GM21529 (cell line): ENCODE data around the gene PSAP.

Experiments
- ATAC-seq: cut with Tn5 transposase; IDR thresholded peaks from one replicate; pipeline ENCODE4 v1.9.1; 2021; ENCODE audit not compliant: unreplicated experiment

PSAP gene

DNA sequence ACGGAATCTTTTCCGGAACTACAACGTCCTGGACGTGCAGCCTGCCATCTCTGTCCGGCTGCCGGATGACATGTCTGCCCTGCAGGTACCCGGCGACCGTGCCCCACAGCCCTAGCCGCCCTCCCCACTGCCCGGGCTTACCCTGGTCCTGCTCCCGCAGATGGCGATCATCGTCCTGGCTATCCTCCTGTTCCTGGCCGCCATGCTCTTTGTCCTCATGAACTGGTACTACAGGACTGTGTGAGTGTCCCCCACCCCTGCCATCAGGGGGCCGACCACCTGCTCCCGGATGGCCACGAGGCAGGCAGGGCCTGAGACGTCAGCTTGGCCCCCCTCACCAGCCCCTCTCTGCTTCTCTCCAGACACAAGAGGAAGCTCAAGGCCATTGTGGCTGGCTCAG lies 39.7 kb downstream of the PSAP start:
- ATAC-seq, result no peak

DNA sequence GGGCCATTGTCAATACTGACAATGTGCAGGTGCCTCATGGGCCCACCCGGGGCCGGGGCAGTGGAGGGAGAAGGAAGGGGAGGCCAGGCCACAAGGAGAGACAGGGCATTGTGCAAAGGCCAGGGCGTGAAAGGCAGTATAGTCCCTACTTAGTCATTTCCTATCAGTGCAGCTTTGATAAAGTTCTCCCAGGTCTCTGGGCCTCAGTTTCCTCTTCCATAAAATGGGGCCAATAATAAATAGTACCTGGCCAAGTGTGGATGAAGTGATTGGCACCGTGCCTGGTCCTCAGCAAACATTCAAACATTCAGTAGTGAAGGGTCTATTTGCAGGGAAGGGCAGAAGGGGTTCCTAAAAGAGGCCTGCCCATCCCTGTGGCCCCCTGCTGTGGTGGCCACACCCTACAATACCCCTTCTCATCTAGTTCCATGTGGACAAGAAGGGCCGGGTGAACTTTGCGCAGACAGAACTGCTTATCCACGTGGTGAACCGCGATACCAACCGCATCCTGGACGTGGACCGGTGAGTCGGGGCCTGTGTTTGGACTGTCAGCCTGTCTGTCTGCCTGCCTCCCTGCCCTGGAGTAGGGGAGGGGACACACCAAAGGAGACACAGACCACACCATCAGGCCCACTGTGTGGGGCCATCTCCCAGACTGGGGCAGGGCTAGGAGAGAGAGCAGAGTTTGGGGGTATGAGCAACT lies 40.9 kb downstream of the PSAP start:
- ATAC-seq, result no peak

DNA sequence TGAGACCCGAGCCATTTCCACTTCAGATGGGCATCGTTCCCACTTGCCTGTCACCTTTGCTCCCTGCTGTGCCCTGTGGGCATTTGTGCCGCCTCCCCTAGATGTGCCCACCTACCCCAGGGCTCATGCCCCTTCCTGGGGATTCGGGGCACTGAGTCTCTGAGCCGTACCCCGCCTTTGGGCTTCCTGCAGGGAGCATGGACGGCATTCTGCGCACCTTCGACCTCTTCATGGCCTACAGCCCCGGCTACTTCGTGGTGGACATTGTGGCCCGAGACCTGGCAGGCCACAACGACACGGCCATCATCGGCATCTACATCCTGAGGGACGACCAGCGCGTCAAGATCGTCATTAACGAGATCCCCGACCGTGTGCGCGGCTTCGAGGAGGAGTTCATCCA lies 41.4 kb downstream of the PSAP start:
- no peak for ATAC-seq

DNA sequence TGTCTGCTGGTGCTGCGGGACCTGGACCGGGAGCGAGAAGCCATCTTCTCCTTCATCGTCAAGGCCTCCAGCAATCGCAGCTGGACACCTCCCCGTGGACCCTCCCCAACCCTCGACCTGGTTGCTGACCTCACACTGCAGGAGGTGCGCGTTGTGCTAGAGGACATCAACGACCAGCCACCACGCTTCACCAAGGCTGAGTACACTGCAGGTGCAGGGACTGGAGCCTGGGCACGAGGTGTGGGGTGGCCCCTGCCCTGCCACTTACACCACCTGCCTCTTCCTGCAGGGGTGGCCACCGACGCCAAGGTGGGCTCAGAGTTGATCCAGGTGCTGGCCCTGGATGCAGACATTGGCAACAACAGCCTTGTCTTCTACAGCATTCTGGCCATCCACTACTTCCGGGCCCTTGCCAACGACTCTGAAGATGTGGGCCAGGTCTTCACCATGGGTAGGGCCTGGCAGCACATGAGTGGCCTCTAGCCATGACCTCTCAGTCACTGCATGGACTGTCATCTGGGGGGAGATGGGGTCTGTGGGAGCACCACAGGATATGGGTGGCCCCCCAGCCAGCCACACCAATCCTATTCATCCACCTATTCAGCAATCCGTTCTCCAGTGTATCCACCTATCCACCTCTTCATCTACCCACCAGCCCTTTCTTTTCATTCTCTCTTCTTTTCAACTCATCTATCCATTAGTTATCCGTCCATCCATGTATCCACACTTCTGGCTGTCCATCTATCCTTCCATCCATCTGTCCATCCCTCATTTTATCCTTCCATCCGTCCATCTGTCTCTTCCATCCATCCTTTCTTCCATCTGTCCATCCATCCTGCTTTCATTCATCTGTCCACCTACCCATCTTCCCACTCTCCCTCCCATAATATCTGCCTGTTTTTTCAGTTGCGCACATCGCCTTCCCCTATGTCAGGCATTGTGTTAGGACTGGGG lies 43.2 kb downstream of the PSAP start:
- no peak for ATAC-seq

DNA sequence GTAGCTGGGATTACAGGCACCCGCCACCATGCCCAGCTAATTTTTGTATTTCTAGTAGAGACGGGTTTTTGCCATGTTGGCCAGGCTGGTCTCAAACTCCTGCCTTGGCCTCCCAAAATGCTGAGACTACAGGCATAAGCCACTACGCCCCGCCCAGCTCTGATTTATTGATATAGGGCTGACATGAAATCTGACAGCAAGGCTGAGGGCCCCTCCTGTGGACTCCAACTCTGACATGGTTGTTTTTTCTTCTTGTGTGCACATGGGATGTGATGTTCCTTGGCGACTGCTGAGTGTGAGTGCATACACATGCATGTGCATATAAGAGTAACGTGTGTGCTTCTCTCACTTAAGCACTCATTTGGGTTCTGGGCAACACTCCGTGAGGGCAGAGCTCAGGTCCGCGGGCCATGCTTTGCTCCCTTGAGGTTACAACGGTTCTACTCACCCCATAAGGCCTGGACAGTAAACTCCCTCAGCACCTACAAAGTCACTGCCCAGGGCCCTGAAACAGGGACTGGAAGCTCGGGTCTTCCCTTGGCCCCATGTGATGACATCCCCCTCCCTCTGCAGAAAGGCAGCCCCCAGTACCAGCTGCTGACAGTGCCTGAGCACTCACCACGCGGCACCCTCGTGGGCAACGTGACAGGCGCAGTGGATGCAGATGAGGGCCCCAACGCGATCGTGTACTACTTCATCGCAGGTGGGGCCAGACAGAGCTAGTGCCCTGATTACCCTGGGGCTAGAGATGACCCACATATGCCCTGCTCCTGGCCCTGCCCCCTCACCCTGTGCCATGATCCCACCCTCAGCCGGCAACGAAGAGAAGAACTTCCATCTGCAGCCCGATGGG lies 44.1 kb downstream of the PSAP start:
- ATAC-seq, result no peak

DNA sequence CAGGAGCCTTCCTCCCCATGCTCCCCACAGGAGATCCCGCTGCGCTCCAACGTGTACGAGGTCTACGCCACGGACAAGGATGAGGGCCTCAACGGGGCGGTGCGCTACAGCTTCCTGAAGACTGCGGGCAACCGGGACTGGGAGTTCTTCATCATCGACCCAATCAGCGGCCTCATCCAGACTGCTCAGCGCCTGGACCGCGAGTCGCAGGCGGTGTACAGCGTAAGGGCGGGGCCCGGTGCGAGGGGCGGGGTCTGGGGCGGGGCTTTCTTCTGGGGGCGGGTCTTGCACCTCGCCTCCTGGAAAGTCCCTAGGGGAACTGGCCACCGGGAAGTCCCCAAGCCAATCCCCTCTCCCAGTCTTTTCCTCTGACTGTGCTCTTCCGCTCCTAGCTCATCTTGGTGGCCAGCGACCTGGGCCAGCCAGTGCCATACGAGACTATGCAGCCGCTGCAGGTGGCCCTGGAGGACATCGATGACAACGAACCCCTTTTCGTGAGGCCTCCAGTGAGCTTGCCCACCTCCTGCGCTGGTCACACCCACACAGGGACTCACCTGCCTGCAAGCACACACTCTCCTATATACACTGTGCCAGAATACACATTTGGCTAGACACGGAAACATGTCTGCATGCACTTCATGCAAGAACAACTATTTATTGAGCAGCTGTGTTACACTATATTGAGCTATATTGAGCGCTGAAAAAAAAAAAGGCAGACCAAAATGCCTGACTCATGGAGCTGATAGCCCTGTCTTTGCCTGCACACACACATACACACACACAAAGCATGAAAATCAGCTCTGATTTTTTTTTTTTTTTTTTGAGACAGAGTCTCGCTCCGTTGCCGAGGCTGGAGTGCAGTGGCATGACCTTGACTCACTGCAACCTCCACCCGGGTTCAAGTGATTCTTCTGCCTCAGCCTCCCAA lies 45.0 kb downstream of the PSAP start:
- ATAC-seq, result no peak

DNA sequence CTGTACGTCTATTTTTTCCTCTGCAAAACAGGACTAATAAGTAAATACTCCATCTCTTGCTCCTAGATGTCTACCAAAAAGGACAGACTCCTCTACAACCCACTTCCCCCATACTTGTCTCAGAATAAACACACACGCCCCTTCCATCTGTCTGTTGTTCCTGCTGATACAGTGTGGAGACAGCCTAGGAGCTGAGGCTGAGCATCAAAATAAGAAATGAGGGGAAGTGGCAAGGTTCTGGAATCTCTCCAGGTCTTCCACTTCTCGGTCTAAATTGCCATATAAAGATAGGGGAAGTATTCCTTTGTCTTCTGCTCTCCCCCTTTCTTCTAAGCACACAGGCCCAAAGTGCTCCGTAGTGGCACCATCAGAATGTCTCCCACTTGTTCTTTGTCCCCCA lies 47.0 kb downstream of the PSAP start:
- no peak for ATAC-seq

DNA sequence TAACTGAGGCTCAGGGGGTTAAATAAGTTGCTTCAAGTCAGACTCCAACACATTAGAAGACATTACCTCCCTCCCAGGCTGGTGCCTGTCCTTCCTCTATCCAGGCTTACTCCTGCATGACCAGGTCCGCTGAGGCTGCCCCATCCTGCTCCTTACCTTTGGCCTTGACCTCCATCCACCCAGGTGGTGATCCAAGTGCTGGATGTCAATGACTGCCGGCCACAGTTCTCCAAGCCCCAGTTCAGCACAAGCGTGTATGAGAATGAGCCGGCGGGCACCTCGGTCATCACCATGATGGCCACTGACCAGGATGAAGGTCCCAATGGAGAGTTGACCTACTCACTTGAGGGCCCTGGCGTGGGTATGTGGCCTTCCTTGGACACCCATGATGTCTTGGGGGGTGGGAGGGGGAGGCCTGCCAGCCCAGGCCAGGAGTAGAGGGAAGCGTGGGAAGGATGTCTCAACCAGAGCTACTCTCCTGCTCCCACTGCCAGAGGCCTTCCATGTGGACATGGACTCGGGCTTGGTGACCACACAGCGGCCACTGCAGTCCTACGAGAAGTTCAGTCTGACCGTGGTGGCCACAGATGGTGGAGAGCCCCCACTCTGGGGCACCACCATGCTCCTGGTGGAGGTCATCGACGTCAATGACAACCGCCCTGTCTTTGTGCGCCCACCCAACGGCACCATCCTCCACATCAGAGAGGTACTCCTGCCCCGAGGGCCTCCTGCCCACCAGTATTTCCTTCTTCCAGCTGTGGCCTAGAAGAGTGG lies 48.1 kb downstream of the PSAP start:
- no peak for ATAC-seq

DNA sequence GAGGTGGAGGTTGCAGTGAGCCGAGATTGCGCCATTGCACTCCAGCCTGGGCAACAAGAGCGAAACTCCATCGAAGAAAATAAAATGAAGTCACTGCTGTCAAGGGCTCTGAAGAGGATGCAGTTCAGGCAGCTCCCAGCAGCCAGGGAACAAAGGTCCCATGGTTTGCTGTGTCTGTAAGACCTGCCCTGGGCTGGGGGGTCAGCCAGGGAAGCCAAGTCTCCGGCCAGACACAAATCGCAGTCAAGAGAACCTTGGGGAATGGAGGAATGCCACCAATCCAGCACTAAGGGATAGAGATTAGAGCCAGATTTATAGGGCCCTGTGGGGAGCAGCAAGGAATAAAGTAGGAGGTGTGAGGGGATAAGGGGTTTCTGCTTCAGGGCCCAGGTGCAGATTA lies 48.8 kb downstream of the PSAP start:
- no peak for ATAC-seq

DNA sequence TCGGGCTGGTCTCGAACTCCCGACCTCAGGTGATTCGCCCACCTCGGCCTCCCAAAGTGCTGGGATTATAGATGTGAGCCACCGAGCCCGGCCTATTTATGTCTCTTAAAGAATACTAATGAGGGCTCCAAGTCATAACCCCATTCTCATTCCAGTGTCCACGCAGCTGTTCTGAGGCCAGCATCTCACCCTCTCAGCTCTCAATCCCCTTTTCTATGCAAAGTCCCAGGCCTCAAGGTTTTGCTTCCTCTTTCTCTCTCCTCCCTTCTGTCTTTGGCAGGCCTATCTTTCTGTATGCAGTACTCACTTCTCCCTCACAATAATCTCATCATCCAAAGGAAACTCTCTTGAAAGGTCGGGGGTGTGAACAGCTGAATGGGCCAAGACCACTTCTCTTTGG lies 49.7 kb downstream of the PSAP start:
- ATAC-seq, result peak; percentile 87

DNA sequence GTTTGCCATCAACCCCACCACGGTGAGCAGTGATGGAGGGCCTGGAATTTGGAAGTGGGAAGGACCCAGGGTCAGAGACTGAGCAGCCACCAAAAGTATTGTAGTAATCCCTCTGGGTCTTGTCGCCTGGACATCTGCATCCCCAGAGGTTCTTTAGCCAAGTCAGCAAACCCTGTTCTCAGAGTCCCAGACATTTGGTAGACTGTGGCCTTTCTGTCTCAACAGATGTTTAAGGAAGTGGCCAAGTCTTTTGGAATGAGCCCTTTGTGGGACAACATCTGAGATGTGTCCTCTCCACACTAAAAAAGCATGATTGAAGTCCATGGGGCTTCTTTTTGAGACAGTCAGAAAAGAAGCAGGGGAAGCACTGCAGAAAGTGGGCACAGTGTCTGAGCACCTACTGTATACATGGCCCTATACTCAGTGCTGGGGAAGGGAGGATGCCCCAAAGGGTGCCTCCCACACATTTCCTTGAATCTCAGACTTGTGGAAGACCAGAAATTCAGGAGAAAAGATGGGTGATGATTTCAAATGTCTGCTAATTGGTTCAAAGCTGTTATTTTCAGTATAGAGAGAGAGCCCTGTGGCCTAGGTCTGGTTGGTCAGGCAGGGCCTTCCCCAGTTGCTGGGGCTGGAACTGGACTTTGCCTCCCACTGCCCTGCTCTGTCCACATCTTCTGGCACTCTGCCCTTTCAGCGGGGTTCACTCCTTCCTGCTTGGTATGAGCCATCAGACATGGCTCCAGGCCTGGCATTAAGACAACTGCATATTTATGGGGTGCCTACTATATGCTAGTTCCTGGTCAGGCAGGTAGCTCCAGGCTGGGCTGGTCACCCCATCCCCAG lies 51.2 kb downstream of the PSAP start:
- no peak for ATAC-seq

DNA sequence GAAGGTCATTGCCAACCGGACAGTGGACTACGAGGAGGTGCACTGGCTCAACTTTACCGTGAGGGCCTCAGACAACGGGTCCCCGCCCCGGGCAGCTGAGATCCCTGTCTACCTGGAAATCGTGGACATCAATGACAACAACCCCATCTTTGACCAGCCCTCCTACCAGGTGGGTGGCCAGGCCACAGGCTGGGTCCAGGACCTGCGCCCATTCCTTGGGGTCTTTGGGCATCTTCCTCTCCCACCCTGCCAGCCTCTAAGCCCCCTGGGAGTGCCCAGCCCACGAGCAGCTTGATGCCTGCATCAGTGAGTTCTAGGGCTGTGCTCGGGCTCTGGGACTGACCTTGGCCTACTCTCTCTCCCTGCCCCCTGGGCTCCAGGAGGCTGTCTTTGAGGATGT lies 51.9 kb downstream of the PSAP start:
- no peak for ATAC-seq

DNA sequence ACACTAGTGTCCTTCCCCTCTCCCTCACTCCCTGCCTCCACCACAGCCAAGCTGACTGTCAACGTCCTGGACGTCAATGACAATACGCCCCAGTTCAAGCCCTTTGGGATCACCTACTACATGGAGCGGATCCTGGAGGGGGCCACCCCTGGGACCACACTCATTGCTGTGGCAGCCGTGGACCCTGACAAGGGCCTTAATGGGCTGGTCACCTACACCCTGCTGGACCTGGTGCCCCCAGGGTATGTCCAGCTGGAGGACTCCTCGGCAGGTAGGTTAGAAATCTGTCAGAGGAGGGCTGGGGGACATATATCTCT lies 52.8 kb downstream of the PSAP start:
- ATAC-seq, result no peak

DNA sequence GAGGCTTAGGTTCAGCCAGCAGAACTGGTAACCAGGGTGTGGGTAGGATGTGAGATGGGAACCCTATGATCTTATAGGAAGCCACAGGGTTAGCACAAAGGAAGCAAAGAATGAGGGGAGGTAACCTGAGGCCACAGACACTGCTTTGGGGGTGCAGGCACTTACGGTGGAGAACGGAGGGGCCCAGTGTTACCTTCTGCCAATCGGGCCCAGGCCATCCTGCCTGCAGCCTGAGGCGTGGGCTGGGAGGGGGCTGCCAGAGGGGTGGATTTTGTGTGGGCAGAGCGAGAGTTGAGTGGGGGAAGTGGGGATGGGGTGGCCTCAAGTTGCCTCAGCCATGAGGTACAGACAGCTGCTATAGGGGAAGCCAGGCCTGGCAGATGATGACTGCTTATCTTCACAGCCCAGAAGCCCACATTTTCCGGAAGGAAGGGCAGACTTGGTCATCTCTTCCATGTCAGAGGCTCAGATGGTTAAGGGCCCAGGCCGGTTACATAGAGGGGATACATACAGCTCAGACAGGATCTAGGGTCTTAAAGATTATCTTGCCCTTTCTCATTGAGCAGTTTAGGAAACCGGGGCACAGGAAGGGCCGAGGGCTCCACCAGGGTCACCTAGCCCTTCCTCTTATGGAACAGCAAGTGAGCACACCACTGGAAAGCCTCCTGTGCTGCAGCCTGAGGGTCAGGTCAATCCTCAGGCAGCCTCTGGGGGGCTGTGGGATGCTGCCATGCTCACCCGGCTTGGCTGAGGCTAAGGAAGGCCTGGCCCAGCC lies 53.3 kb downstream of the PSAP start:
- ATAC-seq, result no peak

DNA sequence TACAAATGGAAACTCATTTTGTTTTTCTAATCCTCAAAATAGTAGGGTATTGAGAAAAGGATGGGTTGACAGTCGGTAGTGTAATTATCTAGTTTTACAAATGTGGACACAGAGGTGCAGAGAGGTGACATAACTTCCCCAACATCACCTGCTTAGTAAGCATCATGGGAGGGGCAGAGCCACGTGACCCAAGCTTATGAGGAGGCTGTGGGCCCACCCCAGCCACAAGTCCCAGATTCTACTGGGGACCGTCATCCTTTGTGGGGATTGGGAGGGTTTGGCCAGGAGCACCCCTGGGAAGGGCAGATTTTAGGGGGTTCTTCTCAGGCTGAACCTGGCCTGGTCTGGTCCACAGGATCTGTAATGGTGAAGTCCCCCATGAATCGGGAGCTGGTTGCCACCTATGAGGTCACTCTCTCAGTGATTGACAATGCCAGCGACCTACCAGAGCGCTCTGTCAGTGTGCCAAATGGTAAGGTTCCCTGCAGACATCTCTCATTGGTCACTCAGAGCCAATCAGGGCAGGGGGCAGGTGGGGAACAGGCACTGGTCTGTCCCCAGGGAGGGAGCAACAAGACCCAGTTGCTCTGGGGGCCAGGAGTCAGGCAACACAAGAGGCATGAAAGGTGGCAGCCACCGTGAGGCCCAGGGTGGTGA lies 54.2 kb downstream of the PSAP start:
- no peak for ATAC-seq

DNA sequence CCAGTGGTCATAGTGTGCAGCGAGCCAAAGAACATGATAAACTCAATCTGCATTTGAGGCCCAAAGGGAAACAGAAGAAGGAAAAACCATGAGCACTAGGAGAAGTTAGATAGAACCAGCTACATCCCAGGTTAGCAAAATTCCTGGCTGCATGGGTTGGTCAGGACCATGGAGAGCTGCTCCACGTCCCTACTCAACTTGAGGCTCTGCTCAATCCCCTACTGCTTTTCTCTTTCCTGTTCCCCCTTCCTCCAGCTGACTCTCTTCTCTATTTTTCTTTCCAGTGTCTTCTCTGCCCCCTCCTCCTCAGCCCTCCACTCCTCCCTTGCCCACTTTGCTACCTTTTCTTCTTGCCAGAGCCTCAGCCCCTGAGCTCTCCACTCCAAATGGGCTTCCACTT lies 55.8 kb downstream of the PSAP start:
- ATAC-seq, result no peak

DNA sequence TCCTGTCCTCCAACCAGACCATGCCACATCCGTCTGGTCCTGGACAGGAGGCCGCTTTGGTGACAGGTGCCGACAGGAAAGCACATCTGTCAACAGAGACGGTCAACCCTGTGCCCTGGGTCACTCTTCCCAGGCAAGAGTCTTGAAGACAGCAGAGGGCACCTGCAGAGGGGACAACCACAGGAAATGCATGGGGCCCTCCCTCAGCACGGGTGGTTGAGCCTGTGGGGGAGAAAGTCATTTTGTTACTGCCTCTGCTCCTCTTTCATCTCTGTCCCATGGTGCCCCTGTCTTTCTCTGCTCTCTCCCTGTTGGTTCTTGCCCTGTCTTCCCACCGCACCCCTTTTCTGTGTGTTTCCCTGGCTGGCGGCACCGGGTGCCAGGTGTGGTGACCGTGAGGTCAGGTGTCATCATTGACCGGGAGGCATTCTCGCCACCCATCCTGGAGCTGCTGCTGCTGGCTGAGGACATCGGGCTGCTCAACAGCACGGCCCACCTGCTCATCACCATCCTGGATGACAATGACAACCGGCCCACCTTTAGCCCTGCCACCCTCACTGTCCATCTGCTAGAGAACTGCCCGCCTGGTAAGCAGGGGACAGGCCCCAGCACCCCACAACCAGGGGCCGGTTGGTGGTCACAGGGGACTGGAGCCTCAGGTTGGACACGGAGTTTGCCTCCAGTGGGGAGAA lies 60.2 kb downstream of the PSAP start:
- peak; percentile 70 for ATAC-seq
